ENCODE results near the gene FHAD1.

FHAD1 gene

GRCh38 chr1:15246960-15247614 lies at the start of gene FHAD1:
FHAD1 (plus strand) TSS chr1:15247223; CDS start chr1:15251785, 4,562 bp downstream.
- no peaks in the 10 kb centered on the region for H3K9me3 ChIP-seq (ENCODE audit: control insufficient read depth, insufficient read depth, low read depth, low read length)
- H3K27ac ChIP-seq (ENCODE audit: low read depth, low read length), result no peak within 1 kb of the TSS
- H3K9ac ChIP-seq (ENCODE audit: low read length), result no peak within 1 kb of the TSS
- peaks cover 4% of the 10 kb centered on the region for H3K4me1 ChIP-seq (ENCODE audit: control insufficient read depth, insufficient read depth, low read length)
- no peaks in the 10 kb centered on the region for H3K36me3 ChIP-seq (ENCODE audit: control insufficient read depth, insufficient read depth, low read length)
- H3K27me3 ChIP-seq (ENCODE audit: control insufficient read depth, insufficient read depth, low read length), result peaks cover 6% of the 10 kb centered on the region; the same call in 1 of the 2 replicates
- H3K4me3 ChIP-seq (ENCODE audit: low read depth, low read length), result peak within 1 kb of the TSS; percentile 63

GRCh38 chr1:15197591-15198447 lies 49.2 kb upstream of the FHAD1 start:
- H3K9me3 ChIP-seq (ENCODE audit: control insufficient read depth, insufficient read depth, low read depth, low read length), result no peaks in the 10 kb centered on the region
- H3K27ac ChIP-seq (ENCODE audit: low read depth, low read length), result no peak overlapping the region
- peaks cover 34% of the 10 kb centered on the region for H3K4me1 ChIP-seq (ENCODE audit: control insufficient read depth, insufficient read depth, low read length)
- no peaks in the 10 kb centered on the region for H3K36me3 ChIP-seq (ENCODE audit: control insufficient read depth, insufficient read depth, low read length)
- no peak overlapping the region for H3K9ac ChIP-seq (ENCODE audit: low read length)
- H3K4me3 ChIP-seq (ENCODE audit: low read depth, low read length), result no peak overlapping the region
- H3K27me3 ChIP-seq (ENCODE audit: control insufficient read depth, insufficient read depth, low read length), result no peaks in the 10 kb centered on the region

GRCh38 chr1:15198684-15199083 lies 48.3 kb upstream of the FHAD1 start:
- H3K27ac ChIP-seq (ENCODE audit: low read depth, low read length), result no peak overlapping the region
- H3K9ac ChIP-seq (ENCODE audit: low read length), result no peak overlapping the region
- no peak overlapping the region for H3K4me3 ChIP-seq (ENCODE audit: low read depth, low read length)
- peaks cover 34% of the 10 kb centered on the region for H3K4me1 ChIP-seq (ENCODE audit: control insufficient read depth, insufficient read depth, low read length)
- no peaks in the 10 kb centered on the region for H3K9me3 ChIP-seq (ENCODE audit: control insufficient read depth, insufficient read depth, low read depth, low read length)
- no peaks in the 10 kb centered on the region for H3K36me3 ChIP-seq (ENCODE audit: control insufficient read depth, insufficient read depth, low read length)
- no peaks in the 10 kb centered on the region for H3K27me3 ChIP-seq (ENCODE audit: control insufficient read depth, insufficient read depth, low read length)

- H3K9me3 ChIP-seq (ENCODE audit: control insufficient read depth, insufficient read depth, low read depth, low read length), result no peaks in the 10 kb centered on the region
- H3K36me3 ChIP-seq (ENCODE audit: control insufficient read depth, insufficient read depth, low read length), result no peaks in the 10 kb centered on the region
- H3K4me1 ChIP-seq (ENCODE audit: control insufficient read depth, insufficient read depth, low read length), result peaks cover 34% of the 10 kb centered on the region
- H3K9ac ChIP-seq (ENCODE audit: low read length), result no peak overlapping the region
- no peak overlapping the region for H3K4me3 ChIP-seq (ENCODE audit: low read depth, low read length)
- no peak overlapping the region for H3K27ac ChIP-seq (ENCODE audit: low read depth, low read length)
- H3K27me3 ChIP-seq (ENCODE audit: control insufficient read depth, insufficient read depth, low read length), result no peaks in the 10 kb centered on the region
Observed at GRCh38 chr1:15201221-15201620, 45.8 kb upstream of the FHAD1 start.

GRCh38 chr1:15201849-15202551 lies 45.0 kb upstream of the FHAD1 start:
- Histone ChIP-seq H3K27me3 (ENCODE audit: control insufficient read depth, insufficient read depth, low read length) (no peaks in the 10 kb centered on the region), H3K9ac (ENCODE audit: low read length) (no peak overlapping the region), H3K36me3 (ENCODE audit: control insufficient read depth, insufficient read depth, low read length) (no peaks in the 10 kb centered on the region), H3K9me3 (ENCODE audit: control insufficient read depth, insufficient read depth, low read depth, low read length) (no peaks in the 10 kb centered on the region), H3K4me1 (ENCODE audit: control insufficient read depth, insufficient read depth, low read length) (peaks cover 34% of the 10 kb centered on the region), H3K4me3 (ENCODE audit: low read depth, low read length) (no peak overlapping the region), H3K27ac (ENCODE audit: low read depth, low read length) (no peak overlapping the region)

GRCh38 chr1:15204931-15205330 lies 42.1 kb upstream of the FHAD1 start:
- Histone ChIP-seq H3K4me1 (ENCODE audit: control insufficient read depth, insufficient read depth, low read length) (peaks cover 37% of the 10 kb centered on the region), H3K36me3 (ENCODE audit: control insufficient read depth, insufficient read depth, low read length) (no peaks in the 10 kb centered on the region), H3K9me3 (ENCODE audit: control insufficient read depth, insufficient read depth, low read depth, low read length) (no peaks in the 10 kb centered on the region), H3K27ac (ENCODE audit: low read depth, low read length) (no peak overlapping the region), H3K27me3 (ENCODE audit: control insufficient read depth, insufficient read depth, low read length) (no peaks in the 10 kb centered on the region), H3K9ac (ENCODE audit: low read length) (no peak overlapping the region), H3K4me3 (ENCODE audit: low read depth, low read length) (no peak overlapping the region)

GRCh38 chr1:15205586-15206346 lies 41.3 kb upstream of the FHAD1 start:
- Histone ChIP-seq H3K27me3 (ENCODE audit: control insufficient read depth, insufficient read depth, low read length) (no peaks in the 10 kb centered on the region), H3K9ac (ENCODE audit: low read length) (no peak overlapping the region), H3K9me3 (ENCODE audit: control insufficient read depth, insufficient read depth, low read depth, low read length) (no peaks in the 10 kb centered on the region), H3K4me3 (ENCODE audit: low read depth, low read length) (no peak overlapping the region), H3K36me3 (ENCODE audit: control insufficient read depth, insufficient read depth, low read length) (no peaks in the 10 kb centered on the region), H3K27ac (ENCODE audit: low read depth, low read length) (no peak overlapping the region), H3K4me1 (ENCODE audit: control insufficient read depth, insufficient read depth, low read length) (peaks cover 33% of the 10 kb centered on the region)

- Histone ChIP-seq H3K36me3 (ENCODE audit: control insufficient read depth, insufficient read depth, low read length) (no peaks in the 10 kb centered on the region), H3K4me1 (ENCODE audit: control insufficient read depth, insufficient read depth, low read length) (peaks cover 30% of the 10 kb centered on the region), H3K4me3 (ENCODE audit: low read depth, low read length) (peak overlapping the region; percentile 27), H3K27ac (ENCODE audit: low read depth, low read length) (no peak overlapping the region), H3K9me3 (ENCODE audit: control insufficient read depth, insufficient read depth, low read depth, low read length) (no peaks in the 10 kb centered on the region), H3K9ac (ENCODE audit: low read length) (peak overlapping the region; percentile 26), H3K27me3 (ENCODE audit: control insufficient read depth, insufficient read depth, low read length) (no peaks in the 10 kb centered on the region)
Observed at GRCh38 chr1:15206418-15207030, 40.5 kb upstream of the FHAD1 start.

- H3K9ac ChIP-seq (ENCODE audit: low read length), result peak overlapping the region; percentile 26
- H3K4me1 ChIP-seq (ENCODE audit: control insufficient read depth, insufficient read depth, low read length), result peaks cover 27% of the 10 kb centered on the region
- H3K36me3 ChIP-seq (ENCODE audit: control insufficient read depth, insufficient read depth, low read length), result no peaks in the 10 kb centered on the region
- peak overlapping the region; percentile 27 for H3K4me3 ChIP-seq (ENCODE audit: low read depth, low read length)
- no peak overlapping the region for H3K27ac ChIP-seq (ENCODE audit: low read depth, low read length)
- H3K27me3 ChIP-seq (ENCODE audit: control insufficient read depth, insufficient read depth, low read length), result no peaks in the 10 kb centered on the region
- no peaks in the 10 kb centered on the region for H3K9me3 ChIP-seq (ENCODE audit: control insufficient read depth, insufficient read depth, low read depth, low read length)
Observed at GRCh38 chr1:15207031-15207828, 39.8 kb upstream of the FHAD1 start.

Measured in HUES6 (cell line).